Ishikawa (cell line): Measurements from ENCODE around the gene DIP2C.

ENCODE experiments used
- CEBPB ChIP-seq: IDR thresholded peaks from 2 replicates; pipeline ENCODE4 v1.6.1; 2012
- TAF1 ChIP-seq: IDR thresholded peaks from 2 replicates; pipeline ENCODE4 v1.6.1; 2012; ENCODE audit warnings: low read depth, mild to moderate bottlenecking
- TF ChIP-seq, protein P1 (sequence below): IDR thresholded peaks from 2 replicates; pipeline ENCODE4 v1.6.1; 2012

- TF ChIP-seq, protein P1, sequence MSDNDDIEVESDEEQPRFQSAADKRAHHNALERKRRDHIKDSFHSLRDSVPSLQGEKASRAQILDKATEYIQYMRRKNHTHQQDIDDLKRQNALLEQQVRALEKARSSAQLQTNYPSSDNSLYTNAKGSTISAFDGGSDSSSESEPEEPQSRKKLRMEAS: no peak
- TF ChIP-seq TAF1: no peak
- TF ChIP-seq CEBPB: no peak
These were observed 71.1 kb downstream of the DIP2C start for GRCh38 chr10:618229-618989.
